HG02588 (cell line): ENCODE data around the gene SUSD3.
"Not testable (repeated sequence)": the region's sequence is repeated elsewhere in the genome, so short reads cannot be mapped to it uniquely, and the experiment has no call there.

Experiments
- ATAC-seq: cut with Tn5 transposase; IDR thresholded peaks from one replicate; pipeline ENCODE4 v1.9.1; 2021; ENCODE audit warnings: mild to moderate bottlenecking, moderate library complexity; ENCODE audit not compliant: unreplicated experiment

The SUSD3 gene

DNA sequence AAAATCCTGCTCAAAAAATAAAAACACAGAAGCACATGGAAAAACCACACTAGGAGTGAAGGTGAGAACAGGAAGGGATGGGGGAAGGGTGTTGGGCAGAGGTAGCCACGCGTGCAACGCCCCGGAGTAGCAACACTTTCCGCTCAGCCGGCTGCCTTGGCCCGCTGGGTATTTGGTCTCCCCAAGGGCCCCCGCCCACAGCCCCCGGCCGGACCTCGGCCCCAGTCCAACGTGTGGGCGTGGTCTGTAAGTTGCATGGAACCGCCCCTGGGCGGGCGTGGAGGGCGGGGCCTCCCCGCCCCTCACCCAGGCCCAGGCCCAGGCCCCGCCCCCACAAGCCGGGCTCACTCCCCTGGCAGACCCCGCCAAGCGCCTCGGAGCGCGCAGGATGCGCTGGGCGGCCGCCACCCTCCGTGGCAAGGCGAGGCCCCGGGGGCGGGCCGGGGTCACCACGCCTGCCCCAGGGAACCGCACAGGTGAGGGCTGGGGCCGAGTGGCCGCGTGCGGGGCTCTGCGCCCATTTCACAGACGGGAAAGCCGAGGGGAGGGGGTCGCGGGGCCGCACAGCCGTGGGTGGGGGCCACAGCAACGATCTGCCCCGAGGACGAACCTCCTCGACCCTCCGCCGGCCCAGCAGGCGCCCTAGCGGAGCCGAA lies at the start of gene SUSD3:
Gene SUSD3 (plus strand): TSS at position 347 of the 656 bp plus-strand sequence. CDS start 42 bp downstream, at position 389.
- ATAC-seq, result peak; percentile 46

DNA sequence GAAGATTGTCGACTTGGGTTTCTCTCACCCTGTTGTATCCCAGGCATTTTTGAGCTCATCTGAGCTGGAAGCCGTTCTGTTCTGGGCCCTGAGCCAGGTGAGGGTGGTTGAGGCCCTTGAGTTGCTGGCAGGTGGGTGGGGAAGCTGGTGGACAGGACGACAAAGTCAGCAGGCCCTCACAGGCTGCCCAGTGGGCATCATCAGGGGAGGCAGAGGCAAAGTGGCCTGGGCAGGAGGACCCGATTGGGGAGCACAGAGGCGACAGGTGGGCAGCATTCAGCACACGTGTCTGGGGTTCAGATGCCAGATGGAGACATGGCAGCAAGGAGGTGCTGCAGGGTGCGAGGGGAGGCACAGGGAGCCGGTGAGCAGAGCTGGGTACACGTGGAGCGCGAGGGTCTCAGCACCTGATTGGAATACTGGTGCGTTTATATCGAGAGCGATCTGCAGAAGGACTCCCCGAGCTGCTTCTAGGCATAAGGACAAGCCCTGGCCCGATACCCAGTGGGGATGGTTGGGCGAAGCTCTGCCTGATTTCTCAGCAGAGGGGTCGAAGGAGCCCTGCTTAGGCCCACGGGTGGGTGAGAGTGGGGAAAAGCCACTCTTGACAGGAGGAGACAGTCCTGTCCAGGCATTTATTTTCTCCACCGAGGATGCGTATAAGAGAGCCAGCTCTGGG lies 49.0 kb upstream of the SUSD3 start:
- no peak for ATAC-seq

DNA sequence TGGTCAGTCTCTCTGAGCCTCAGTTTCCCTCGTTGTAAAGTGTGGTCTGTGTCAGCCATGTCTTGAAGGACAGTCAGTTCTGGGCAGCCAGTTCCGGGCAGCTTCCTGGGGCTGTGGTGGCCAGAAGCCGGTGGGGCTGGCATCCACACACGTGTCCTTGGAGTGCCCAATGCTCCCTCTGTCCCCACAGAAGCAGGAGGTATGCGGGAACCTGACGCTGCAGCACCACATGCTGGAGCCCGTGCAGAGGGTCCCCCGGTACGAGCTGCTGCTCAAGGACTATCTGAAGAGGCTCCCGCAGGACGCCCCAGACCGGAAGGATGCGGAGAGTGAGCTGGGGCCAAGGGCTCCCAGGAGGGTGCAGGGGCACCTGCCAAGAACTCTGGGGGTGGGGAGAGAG lies 48.4 kb upstream of the SUSD3 start:
- no peak for ATAC-seq

DNA sequence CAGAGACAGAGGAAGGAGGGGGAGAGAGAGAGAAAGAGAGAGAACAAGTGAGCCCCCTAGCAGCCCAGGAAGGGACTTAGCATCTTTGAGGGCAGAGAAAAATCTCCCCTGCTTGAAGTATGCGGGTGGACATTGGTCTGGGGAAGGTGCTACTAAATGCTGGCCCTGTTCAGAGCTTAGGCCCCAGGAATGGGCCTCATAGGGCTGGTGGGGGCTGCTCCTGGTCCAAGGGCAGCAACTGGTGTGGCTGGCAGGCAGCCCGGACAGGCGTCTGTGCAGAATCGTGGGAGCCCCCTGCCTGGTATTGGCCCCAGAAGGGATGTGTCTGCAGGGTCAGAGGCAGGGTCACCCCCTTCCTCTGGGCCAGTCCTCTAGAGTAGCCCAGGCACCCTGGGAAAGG lies 47.8 kb upstream of the SUSD3 start:
- ATAC-seq, result no peak

DNA sequence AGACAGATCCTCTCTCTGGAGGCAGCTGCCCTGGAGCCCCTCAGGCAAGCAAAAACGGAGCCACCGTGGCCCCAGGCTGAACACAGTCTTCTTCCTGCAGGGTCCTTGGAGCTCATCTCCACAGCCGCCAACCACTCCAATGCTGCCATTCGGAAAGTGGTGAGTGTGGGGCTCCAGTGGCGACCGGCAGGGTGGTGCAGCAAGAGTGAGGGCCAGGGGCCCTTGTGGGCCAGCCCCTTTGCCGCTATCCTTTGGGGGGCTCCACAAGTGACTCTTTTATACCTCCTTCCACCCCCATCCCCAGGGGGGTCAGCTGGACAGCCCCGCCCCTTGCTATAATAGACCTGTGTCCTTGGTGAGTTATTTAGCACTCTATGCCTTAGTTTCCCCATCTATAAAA lies 47.4 kb upstream of the SUSD3 start:
- no peak for ATAC-seq

DNA sequence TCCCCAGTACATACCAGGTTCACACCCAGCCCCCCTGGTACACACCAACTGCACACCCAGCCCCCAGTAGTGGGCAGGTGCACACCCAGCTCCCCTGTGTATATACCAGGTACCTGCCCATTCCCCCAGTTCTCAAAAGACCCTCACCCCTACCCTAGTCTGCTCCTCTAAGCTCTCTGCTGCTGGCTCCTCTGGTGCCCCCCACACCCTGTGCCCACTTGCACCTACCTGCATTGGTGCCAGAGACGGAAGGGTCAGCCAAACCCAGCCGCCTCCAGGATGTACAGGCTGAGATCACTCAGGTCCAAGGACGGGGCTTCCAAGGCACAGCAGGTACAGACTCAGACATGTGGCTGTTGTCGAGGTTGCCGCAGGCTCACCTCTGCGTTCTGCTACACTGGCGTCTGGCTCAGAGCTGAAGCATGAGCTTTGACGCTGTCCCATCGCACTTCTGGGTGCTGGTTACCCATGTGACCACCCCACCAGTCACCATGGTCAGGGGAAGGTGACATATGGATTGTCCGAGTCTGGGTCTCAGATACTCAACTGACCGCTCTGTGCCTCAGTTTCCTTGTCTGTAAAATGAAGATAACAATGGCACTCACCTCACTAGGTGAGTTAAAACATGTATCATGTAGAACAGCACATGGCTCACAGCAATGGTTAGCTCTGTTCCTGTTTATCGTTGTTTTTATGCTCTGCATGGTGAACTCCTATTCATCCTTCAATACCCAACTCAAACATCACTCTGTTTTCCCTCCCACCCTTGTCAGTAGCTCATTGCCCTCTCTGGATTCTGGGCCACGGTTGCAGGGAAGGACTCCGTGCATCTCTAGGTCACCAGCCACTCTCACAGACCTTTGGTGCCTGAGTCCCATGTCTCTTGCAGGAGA lies 45.3 kb upstream of the SUSD3 start:
- ATAC-seq, result no peak

DNA sequence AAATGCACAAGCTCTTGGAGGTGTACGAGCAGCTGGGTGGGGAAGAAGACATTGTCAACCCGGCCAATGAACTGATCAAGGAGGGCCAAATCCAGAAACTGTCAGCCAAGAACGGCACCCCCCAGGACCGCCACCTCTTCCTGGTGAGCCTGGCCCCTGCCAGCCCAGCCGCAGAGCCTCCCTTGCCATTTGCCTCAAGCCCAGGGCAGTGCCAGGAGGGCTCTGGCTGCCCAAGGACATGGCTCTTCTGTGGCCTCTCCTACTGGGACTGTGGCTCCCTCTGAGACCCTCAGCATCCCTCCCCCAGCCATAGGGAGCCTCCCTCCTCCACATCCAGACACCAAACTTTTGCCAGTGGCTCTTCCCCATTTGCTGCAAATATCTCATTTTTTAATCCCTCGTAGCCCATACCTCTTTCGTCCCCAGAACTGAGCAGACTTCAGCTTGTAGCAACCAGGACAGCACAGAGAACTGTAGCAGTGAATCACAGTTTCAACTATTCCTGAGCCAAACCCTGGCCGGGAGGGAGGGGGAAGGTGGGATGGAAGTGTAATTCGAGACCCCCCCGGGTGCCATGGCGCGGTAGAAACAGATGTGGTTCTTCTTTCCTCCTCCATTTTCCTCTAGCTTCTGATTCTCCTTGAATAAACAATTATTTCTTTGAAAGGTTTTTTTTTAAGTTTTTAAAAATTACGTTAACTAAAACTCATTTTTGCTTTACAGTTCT lies 44.5 kb upstream of the SUSD3 start:
- no peak for ATAC-seq

DNA sequence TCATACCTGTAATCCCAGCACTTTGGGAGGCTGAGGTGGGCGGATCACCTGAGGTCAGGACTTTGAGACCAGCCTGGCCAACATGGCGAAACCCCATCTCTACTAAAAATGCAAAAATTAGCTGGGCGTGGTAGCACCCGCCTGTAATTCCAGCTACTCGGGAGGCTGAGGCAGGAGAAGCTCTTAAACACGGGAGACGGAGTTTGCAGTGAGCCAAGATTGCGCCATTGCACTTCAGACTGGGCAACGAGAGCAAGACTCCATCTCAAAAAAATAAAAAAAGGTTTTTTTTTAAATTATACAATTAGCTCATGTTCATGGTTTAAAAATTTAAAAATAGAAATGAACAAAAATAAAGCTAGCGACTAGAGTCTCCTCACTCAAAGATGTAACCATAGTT lies 43.3 kb upstream of the SUSD3 start:
- not testable (repeated sequence) for ATAC-seq

DNA sequence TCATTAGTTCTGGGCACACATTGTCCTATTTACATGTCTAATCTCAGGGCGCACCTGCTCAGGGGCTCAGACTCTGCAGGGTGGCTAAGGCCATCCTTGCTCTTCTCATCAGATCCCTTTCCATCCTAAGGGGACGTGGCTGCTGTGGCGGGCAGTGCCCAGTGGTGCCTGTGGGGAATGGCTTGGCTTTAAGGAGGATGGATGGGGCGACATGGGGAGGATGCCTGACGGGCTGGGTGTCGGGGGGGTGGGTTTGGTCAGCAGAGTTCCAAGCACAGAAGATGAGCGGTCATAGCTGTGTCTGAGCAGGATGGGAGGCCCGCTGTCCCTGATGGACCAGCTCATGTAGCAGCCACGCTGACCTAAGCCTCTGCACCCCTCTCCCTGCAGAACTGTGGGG lies 40.9 kb upstream of the SUSD3 start:
- no peak for ATAC-seq

DNA sequence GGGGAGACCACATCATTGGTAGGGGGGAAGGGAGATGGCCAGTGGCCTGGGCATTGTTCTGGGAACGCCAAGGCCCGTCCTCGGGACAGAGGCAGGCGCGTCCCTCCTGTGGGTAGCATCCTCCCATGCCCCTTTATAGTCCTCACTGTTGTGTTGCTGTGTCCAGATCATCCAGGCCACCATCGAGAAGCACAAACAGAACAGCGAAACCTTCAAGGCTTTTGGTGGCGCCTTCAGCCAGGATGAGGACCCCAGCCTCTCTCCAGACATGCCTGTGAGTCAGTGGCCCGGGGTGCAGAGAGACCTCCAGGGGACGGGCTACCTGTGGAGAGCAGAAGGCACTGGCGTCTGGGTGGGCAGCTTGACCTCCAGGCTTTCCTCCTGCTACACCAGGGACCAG lies 38.4 kb upstream of the SUSD3 start:
- no peak for ATAC-seq

DNA sequence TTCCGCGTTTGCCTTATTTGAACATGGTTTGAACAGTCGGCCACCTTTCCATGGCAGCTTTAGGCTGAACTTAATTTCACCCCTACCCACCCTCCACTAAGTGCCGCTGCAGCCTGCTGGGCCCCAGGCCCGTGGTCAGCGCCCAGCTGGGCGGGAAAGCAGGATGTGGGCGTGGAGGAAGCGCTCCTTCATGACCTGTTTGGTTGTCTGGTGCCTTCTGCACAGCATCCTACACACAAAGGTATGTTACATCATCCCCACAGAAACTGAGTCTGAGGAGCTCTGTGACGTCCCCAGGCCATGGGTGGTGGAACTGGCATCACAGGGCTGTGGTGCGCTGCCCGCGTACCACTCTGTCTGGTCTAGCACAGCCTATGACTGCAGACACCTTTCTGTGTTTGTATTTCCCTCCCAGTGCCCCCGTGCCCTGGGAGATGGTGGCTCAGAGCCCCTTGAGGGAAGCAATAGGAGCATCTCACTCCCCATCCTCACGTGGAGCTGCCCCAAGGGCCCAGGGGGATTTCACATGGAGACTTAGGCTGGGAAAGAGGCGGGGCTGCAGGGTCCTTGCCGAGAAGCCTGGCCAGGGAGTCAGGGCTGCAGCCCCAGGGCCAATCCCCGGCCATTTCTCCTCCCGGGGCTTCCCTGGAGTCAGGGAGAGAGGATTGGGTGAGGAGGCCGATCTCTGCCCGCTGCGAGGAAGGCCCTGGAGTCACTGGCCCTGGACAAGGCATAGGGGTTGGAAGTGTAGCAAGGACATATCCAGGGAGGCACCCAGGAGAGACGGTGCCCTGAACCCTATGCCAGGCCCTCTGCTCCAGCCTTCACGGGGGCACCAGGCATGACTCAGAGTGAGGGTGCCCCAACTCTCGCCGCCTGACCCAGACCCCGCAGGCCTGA lies 37.5 kb upstream of the SUSD3 start:
- ATAC-seq, result no peak

DNA sequence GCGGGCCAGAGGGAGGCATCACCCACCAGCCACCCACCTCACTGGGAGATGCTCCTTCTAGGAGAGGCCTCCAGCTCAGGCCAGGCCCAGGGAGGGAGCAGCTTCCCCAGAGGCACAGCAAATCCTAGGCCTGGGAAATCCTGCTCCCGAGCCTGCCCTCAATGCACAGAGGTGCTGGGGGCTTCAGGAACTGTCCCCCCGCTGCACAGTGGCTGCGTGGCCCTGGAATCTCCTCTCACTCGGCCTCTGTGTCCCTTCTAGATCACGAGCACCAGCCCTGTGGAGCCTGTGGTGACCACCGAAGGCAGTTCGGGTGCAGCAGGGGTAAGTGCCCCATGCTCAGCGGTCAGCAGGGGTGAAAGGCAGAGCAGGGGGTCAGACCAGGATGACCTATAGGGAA lies 36.4 kb upstream of the SUSD3 start:
- ATAC-seq, result no peak

DNA sequence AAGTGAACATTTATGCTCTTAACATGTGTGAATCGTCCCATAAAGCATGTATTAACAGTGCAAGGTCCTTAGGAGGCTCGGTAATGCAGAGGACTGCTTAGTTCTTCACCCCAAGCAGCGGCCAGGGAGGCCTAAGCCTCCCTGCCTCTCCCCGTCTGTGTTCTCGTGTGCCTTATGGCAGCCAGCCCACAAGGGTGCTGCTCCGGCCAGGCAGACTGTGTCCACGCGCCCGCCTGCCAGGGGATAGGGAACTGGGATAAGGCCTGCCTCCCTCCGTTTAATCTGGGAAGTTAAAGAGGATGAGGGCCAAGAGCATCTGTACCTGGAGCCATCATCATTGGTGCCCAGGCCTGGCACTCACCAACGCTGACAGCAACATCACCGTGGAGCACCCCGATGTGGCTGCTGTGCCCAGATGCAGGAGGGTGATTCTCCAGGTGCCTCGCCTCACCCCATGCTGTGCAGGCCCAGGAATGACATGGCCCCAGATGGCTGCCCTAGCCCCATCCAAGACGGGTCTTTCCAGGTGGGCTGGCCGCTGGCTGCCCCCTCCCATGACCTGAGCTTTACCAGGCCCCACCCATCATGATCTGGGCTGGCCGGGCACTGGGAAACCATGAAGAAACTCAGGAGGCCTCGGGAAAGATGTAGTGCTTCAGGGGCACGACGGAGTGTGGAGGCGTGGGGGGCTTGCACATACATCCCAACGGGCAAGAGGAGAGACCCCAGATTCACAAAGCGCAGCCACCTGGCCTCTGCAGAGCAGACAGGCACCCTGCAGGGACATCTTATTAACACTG lies 35.6 kb upstream of the SUSD3 start:
- no peak for ATAC-seq

DNA sequence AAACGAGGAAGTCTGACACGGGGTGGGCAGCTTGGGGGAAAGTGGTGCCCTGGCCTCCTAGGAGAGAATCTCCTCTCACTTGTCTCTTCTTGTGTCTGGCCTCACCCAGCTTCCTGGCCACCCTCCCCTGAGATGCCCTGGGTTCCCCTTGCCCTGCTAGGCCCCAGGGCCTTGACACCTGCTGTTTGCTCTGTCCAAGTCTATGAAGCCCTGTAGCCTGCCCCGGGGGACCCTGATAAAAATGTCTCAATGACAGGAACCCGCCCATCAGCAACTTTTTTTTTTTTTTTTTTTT lies 35.0 kb upstream of the SUSD3 start:
- ATAC-seq, result no peak

DNA sequence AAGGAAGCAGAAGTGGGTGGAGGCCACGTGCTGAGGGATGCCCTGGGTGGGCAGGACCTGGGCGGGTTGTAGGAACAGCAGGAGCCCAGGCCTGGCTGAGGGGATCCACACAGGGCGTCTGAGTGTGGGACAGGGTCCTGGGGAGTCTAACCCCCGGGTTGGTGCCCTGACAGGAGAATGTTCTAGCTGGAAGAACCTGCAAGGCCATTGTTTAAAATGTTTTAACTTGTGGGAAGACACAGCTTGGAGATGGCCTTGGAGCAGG lies 33.9 kb upstream of the SUSD3 start:
- ATAC-seq, result no peak

DNA sequence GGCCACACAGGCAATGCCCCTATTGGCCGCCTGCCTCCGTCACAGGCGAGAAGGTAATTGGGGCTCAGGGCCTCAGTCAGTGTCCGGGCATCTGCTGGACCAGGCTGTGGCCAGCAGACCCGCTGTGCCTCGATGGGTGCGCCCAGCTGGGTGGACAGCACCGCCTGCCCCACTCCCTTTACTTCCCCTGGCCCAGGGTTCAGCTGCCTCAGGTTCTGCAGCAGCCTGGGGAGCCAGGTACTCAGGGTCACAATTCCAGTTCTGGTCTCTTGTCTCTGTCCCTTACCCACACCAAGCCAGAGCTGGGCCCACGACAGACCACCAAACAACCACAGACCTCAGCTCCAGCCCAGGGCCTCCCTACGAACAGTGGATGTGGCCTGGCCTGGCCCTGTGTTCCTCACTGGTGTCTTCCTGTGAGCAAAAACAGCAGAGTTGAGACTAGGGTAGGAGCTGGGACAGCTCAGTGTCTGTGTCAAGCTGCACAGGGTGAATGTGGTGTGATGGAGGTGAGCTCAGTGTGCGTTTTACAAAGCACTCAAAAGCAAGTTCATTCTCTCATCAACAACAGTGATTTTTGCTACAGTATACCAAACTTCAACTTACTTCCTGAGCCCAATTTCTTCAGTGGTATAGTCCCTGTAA lies 33.4 kb upstream of the SUSD3 start:
- ATAC-seq, result no peak

DNA sequence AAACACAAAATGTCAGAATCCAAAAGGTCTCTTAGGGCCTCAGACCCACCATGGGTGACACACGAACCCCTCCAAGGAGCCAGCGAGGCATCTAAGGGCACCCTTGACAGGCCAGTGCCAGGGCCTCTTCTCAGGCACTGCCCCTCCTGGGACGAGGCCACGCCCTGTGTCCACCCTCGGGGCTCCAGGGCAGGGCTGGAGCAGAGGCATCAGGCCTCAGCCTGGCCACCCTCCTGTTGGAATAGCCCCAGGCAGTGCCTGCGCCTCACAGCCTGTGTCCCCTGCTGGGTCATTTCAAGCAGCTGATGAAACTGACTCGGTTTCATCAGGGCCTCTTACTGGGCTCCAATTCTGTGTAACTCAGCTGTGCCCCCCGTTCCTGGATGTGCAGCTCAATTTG lies 32.8 kb upstream of the SUSD3 start:
- ATAC-seq, result no peak

DNA sequence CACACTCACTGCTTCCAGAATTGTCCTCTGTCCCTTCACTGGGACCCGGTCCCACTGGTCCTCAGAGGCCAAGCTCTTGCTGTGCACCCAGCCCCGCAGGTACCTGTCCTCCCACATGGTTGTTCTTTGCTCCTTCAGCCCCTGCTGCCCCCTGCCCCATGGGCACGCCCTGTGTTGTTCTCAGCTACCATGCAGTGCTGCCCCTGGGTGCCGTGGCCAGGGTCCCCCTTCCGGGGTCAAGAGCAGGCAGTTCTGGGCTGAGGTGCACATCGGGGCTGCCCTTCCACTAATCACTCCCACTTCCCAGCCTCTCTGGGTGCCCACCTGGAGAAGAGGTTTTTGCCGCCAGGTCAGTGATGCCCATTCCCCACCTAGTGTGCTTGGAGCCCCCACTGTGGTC lies 31.9 kb upstream of the SUSD3 start:
- no peak for ATAC-seq

DNA sequence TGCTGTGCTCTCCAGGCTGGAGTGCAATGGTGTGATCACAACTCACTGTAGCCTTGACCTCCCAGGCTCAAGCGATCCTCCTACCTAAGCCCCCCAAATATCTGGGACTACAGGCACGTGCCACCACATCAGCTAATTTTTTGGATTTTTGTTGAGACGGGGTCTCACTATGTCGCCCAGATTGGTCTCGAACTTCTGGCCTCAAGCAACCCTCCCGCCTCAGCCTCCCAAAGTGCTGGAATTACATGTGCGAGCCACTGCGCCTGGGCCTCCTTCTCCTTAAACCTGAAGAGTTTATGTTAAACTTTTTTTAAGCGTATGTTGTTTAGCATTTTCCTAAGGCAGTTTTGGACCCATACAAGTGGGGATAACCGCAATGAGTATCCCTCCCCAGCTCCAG lies 30.8 kb upstream of the SUSD3 start:
- no peak for ATAC-seq
